Ammon's horn (tissue), 1 donor: ENCODE data around the gene CNN2.
A peak's percentile ranks its signal among the peaks of the same experiment; 100 is the strongest.

Source experiments
- DNase-seq: peaks from one replicate; pipeline ENCODE4 v3.0.0-alpha.2; 2016; ENCODE audit warnings: low spot score

Gene CNN2

GRCh38 chr19:1026783-1027649 is 608 bp downstream of the CNN2 start:
- DNase-seq: no peak

- DNase-seq: no peak
These were observed 1.2 kb downstream of the CNN2 start for GRCh38 chr19:1027650-1028061.

GRCh38 chr19:1028062-1028926 is 1.9 kb downstream of the CNN2 start:
- DNase-seq: no peak

- no peak for DNase-seq
These were observed 6.0 kb downstream of the CNN2 start for GRCh38 chr19:1032264-1032867.

- no peak for DNase-seq
These were observed 9.7 kb downstream of the CNN2 start for GRCh38 chr19:1035998-1036621.

GRCh38 chr19:1037621-1038064 is 11.2 kb downstream of the CNN2 start:
- DNase-seq: no peak

GRCh38 chr19:1038978-1039645 is 12.7 kb downstream of the CNN2 start:
- no peak for DNase-seq

- DNase-seq: peak; percentile 98
These were observed 13.5 kb downstream of the CNN2 start, which contains the start of gene ABCA7 for GRCh38 chr19:1039646-1040475. TSS of gene ABCA7 (plus strand) at chr19:1040107. CDS start at chr19:1041362, 1,255 bp downstream.

- DNase-seq: peak; percentile 93
These were observed 14.3 kb downstream of the CNN2 start for GRCh38 chr19:1040476-1041271.

- DNase-seq: no peak
These were observed 14.9 kb downstream of the CNN2 start for GRCh38 chr19:1041272-1041834.

GRCh38 chr19:1041835-1042685 is 15.7 kb downstream of the CNN2 start:
- DNase-seq: no peak

GRCh38 chr19:1042689-1043511 is 16.5 kb downstream of the CNN2 start:
- no peak for DNase-seq

GRCh38 chr19:1045247-1045603 is 18.8 kb downstream of the CNN2 start:
- DNase-seq: no peak

- no peak for DNase-seq
These were observed 19.8 kb downstream of the CNN2 start for GRCh38 chr19:1046117-1046626.

GRCh38 chr19:1046836-1047695 is 20.7 kb downstream of the CNN2 start:
- no peak for DNase-seq

GRCh38 chr19:1047696-1048147 is 21.3 kb downstream of the CNN2 start:
- no peak for DNase-seq
